ENCODE results near the gene GCK.

- no peak for TF ChIP-seq ZNF609 (CRISPR knock-in tag; IDR thresholded peaks at IDR 0.05; ENCODE audit: borderline replicate concordance)
- no peak for TF ChIP-seq HOXA7 (CRISPR knock-in tag; IDR thresholded peaks at IDR 0.05)
These were observed 87.0 kb downstream of the GCK start for GRCh38 chr7:44101966-44102845.

Data from HepG2 (cell line).